GF-D8 (cell line): ENCODE results near the gene DOK7.

Experiments
- DNase-seq: peaks from one replicate; lab custom pipeline; 2025; lab: John Stamatoyannopoulos, UW

Gene DOK7

GRCh38 chr4:3463556-3464348, 646 bp downstream of the DOK7 start:
- DNase-seq = no peak

GRCh38 chr4:3464349-3464905, 1.3 kb downstream of the DOK7 start:
- DNase-seq = no peak

GRCh38 chr4:3464911-3465697, 2.0 kb downstream of the DOK7 start:
- no peak for DNase-seq

DNA sequence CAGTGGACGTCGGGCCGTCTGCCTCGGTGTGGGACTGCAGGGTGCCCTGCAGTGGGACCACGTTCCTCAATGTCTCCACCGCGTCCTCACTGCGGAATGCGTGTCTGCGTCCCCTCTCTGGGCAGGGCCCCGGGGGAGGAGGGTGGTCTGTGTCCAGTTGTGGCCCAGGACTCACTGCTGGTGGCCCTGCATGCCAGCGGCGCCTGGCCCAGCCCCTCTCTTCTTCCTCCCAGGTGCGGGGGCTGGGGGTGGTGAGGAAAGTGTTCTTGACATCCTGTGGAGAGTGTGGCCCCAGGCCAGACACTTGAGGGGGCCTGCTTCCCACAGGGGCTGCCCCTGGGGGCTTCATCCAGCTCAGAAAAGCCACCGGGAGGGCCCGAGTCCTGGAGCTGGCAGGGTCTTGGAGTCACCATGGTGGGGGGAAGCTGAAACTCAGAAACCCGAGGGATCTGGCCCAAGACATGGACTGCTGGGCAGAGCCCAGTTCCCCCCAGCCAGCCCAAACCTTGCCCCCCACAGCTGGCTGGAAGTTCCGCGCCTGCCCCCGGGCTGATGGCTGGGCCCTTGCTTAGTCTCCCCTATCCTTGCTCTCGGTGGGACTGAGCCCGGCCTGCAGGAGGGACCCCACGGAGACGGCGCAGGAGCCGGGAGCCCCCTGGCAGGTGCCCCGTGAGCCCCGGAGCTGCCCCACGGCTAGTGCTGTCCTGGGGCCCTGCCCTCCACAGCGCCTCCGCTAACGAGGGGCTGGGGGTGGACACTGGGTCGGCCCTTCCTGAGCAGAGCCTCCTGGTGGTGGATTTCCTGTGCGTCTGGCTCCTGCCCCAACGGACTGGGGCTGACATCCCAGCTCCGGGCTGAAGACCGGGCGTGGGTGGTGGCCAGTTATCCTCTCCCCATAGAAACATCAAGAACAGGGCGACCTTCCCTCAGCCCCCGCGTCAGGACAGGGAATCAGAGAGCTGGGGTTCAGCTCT, 2.9 kb downstream of the DOK7 start:
- DNase-seq = no peak

- DNase-seq = no peak
Measured at GRCh38 chr4:3466691-3467600, 3.8 kb downstream of the DOK7 start.

DNA sequence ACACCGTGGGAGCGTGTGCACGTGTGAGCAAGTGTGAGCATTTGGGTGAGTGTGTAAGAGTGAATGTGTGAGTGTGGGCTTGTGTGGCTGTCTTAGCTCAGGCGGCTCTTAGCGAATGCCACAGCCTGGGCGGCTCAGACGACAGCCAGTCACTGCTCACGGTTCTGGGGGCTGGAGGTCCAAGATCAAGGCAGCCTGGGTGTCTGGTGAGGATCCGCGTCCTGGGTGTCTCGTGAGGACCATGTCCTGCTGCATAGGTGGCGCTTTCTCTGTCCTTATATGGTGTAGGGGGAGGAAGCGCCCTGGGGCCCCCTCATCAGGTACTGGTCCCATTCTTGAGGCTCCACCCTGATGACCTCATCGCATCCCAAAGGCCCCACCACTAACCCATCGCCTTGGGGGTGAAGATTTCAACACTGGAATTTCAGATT, 4.5 kb downstream of the DOK7 start:
- no peak for DNase-seq

GRCh38 chr4:3468154-3468553, 5.0 kb downstream of the DOK7 start:
- no peak for DNase-seq

DNA sequence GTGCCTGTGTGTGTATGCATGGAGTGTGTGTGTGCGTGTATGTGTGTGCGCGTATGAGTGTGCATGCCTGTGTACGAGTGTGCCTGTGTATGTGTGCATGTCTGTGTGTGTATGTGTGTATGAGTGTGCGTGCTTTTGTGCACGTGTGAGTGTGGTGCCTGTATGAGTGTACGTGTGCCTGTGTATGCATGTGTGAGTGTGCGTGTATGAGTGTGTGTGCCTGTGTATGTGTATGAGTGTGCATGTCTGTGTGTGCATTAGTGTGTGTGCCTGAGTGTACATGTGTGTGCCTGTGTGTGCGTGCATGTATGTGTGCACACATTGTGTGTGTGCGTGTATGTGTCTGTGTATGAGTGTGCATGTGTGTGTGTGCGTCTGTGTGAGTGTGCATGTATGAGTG, 5.7 kb downstream of the DOK7 start:
- no peak for DNase-seq

DNA sequence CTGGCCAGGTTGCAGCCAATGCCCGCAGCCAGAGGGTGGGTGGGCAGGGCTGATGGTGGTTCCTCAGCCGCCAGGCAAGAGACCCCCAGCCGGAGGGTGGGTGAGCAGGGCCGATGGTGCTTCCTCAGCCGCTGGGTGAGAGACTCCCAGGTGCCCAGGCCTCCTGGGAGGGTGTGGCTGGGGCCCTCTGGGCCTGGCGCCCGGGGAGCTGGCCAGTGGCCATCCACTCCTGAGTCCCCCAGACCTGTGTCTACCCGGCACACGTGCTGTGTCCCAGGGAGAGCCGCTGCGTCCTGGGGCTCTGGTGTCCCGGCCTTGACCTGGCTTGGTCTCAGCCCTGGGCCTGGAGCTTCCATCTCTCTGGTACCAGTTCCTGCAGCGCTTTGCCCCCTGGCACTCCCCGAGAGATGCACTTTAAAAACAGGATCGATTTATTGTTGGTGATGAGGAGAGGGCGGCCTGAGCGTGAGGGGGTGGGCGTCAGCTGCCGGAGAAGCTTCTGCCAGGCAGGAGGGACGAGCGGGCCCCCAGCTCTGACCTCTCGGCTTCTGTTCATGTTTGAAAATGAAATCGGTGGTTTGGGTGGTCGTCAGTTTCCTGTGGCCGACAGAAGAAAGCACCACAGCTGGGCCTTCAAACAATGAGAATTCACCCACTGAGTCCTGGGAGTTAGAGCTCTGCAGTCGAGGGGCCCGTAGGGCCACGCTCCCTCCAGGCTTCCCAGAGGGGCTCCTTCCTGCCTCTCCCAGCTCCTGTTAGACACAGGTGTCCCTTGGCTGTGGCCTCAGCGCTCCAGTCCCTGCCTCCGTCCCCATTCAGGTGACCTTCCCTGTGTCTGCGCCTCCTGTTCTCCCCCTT, 6.5 kb downstream of the DOK7 start:
- no peak for DNase-seq

- no peak for DNase-seq
Measured at GRCh38 chr4:3470244-3471097, 7.4 kb downstream of the DOK7 start.

- no peak for DNase-seq
Measured at GRCh38 chr4:3471098-3471760, 8.1 kb downstream of the DOK7 start.

GRCh38 chr4:3471886-3472285, 8.8 kb downstream of the DOK7 start:
- DNase-seq = no peak

DNA sequence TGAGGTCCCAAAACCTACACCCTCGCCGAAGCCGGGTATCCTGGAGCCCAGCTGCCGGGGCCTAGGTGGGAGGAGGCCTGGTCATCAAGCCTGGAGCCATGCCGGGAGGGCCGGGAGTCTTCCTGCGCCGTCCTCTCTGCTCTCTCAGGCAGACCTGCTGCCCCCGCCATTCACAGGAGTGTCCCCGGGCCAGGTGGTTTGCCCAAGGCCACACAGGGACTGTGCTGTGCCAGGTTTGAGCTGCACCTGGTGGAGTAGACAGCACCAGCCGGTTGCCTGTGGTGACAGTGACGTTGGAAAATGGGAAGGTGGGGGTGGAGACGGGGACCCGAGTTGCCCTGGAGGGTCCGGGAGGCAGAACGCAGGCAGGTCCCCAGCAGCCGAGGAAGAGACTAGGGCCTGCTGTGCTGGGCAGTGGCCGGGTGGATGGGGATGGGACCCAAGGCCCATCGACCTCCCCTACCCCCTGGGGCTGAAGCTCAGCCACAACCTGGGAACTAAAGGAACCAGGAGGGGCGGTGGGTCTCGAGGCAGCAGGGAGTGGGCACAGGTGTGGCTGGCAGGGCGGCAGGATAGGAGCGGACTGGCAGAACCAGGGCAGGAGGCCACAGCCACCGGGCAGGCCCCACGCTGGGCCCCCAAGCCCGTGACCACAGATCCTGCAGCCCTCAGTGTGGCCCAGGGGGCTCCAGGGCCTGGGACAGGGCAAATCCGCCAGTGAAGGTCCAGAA, 9.5 kb downstream of the DOK7 start:
- no peak for DNase-seq

GRCh38 chr4:3473181-3473950, 10.3 kb downstream of the DOK7 start:
- DNase-seq = no peak

DNA sequence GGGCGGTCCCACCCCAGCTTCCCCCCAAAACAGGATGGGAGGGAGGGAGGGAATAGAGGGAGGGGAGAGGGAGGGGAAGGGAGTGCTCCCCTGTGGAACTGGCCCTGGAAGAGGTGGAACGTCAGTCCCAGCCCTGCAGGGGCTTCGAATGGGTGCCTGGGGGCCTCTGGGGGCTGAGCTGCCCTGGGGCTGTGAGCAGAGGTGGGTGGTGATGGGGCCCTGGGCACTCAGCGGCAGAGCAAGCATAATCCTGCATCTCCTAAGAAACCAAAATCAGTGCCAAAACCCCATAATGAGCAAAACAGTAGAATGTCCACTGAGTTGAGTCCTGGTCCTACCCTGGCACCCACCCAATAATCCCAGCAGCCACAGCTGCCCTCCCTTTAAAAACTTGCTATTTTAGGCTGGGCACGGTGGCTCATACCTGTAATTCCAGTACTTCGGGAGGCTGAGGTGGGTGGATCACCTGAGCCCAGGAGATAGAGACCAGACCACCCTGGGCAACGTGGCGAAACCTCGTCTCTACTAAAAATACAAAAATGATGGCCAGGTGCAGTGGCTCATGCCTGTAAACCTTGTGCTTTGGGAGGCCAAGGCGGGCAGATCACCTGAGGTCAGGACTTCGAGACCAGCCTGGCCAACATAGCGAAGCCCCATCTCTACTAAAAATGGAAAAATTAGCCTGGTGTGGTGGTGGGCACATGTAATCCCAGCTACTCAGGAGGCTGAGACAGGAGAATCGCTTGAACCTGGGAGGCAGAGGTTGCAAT, 11.1 kb downstream of the DOK7 start:
- DNase-seq = no peak
